GM21619 (cell line): Measurements from ENCODE around the gene ARFGAP1.

Experiments
- ATAC-seq: cut with Tn5 transposase; IDR thresholded peaks from one replicate; pipeline ENCODE4 v1.9.1; 2021; ENCODE audit not compliant: unreplicated experiment

Gene ARFGAP1

GRCh38 chr20:63272105-63273058 lies at the start of gene ARFGAP1:
Gene ARFGAP1, plus strand, starts transcription at chr20:63272813. Its CDS starts 2,768 bp downstream, at chr20:63275581.
- ATAC-seq: peak; percentile 93

- no peak for ATAC-seq
These were observed 49.3 kb upstream of the ARFGAP1 start for GRCh38 chr20:63223121-63223825.

- ATAC-seq: no peak
These were observed 48.8 kb upstream of the ARFGAP1 start for GRCh38 chr20:63223826-63224207.

GRCh38 chr20:63224412-63225081 lies 48.1 kb upstream of the ARFGAP1 start:
- no peak for ATAC-seq

GRCh38 chr20:63225082-63225454 lies 47.5 kb upstream of the ARFGAP1 start:
- ATAC-seq: no peak

- no peak for ATAC-seq
These were observed 46.3 kb upstream of the ARFGAP1 start for GRCh38 chr20:63226042-63226943.

- ATAC-seq: no peak
These were observed 45.4 kb upstream of the ARFGAP1 start for GRCh38 chr20:63227260-63227659.

- ATAC-seq: no peak
These were observed 43.8 kb upstream of the ARFGAP1 start for GRCh38 chr20:63228806-63229205.

GRCh38 chr20:63230800-63231268 lies 41.8 kb upstream of the ARFGAP1 start:
- ATAC-seq: no peak

GRCh38 chr20:63232235-63233060 lies 40.2 kb upstream of the ARFGAP1 start:
- no peak for ATAC-seq

- no peak for ATAC-seq
These were observed 39.6 kb upstream of the ARFGAP1 start for GRCh38 chr20:63233061-63233344.

GRCh38 chr20:63233924-63234323 lies 38.7 kb upstream of the ARFGAP1 start:
- no peak for ATAC-seq

- ATAC-seq: no peak
These were observed 37.8 kb upstream of the ARFGAP1 start for GRCh38 chr20:63234693-63235398.

GRCh38 chr20:63235399-63235983 lies 37.1 kb upstream of the ARFGAP1 start, which contains the start of gene BIRC7:
Gene BIRC7, plus strand, starts transcription at chr20:63235905. Its CDS starts 192 bp downstream, at chr20:63236097.
- ATAC-seq: no peak

- no peak for ATAC-seq
These were observed 36.3 kb upstream of the ARFGAP1 start for GRCh38 chr20:63236116-63236837.

GRCh38 chr20:63238031-63238430 lies 34.6 kb upstream of the ARFGAP1 start:
- no peak for ATAC-seq

GRCh38 chr20:63238514-63239125 lies 34.0 kb upstream of the ARFGAP1 start:
- ATAC-seq: no peak

GRCh38 chr20:63239431-63239830 lies 33.2 kb upstream of the ARFGAP1 start:
- ATAC-seq: no peak
